Activated B cell treated with CpG ODN at 0.5 μM for 24 hours (primary cell): Measurements from ENCODE around the gene KDM6A. TPM values are rescaled to one million over a fixed set of nuclear protein-coding genes. Genes with fewer than 3 reads are reported as not detected.
A peak's percentile ranks its signal among the peaks of the same experiment; 100 is the strongest.

Experiments
- ATAC-seq: fragments of 200-7000 bp; cut with Tn5 transposase; one replicate; pipeline ENCODE4 v1.10.0; 2021; ENCODE audit warnings: low read depth, mild to moderate bottlenecking, moderate library complexity
- CTCF ChIA-PET: fragments of 350-600 bp; sonication (Branson Sonifier 250); formaldehyde crosslinking; loops from one replicate; lab custom pipeline; 2021; ENCODE audit warnings: antibody characterized with exemption; lab: Charles Lee
- POLR2A ChIA-PET: fragments of 350-600 bp; sonication (Branson Sonifier 250); formaldehyde crosslinking; loops from one replicate; lab custom pipeline; 2021; ENCODE audit warnings: antibody characterized with exemption; lab: Charles Lee
- DNase-seq: peaks from one replicate; pipeline ENCODE4 v3.0.0; 2022
- H3K27ac Mint-ChIP-seq: one replicate; pipeline ENCODE4 v1.8.0; 2020; ENCODE audit warnings: mixed read lengths
- H3K27me3 Mint-ChIP-seq: one replicate; pipeline ENCODE4 v1.8.0; 2021; ENCODE audit warnings: mixed read lengths
- H3K36me3 Mint-ChIP-seq: one replicate; pipeline ENCODE4 v1.8.0; 2021; ENCODE audit warnings: low read depth, mixed read lengths
- H3K4me1 Mint-ChIP-seq: one replicate; pipeline ENCODE4 v1.8.0; 2021; ENCODE audit warnings: mixed read lengths
- H3K4me3 Mint-ChIP-seq: one replicate; pipeline ENCODE4 v1.8.0; 2020; ENCODE audit warnings: mild to moderate bottlenecking, mixed read lengths
- H3K9me3 Mint-ChIP-seq: one replicate; pipeline ENCODE4 v1.8.0; 2020; ENCODE audit warnings: mixed read lengths
- CTCF ChIP-seq: fragments of 200-600 bp; IDR thresholded peaks from one replicate; pipeline ENCODE4 v1.8.0; 2022; ENCODE audit warnings: antibody characterized with exemption, mild to moderate bottlenecking
- intact Hi-C: fragments of 100-400 bp; cut with micrococcal nuclease; formaldehyde crosslinking; loops from one replicate; pipeline ENCODE4 v1.15.1; 2024
- total RNA-seq: library from RNA; stranded (reverse); gene quantifications from 2 replicates; pipeline ENCODE4 v1.2.3, GENCODE V29; 2022

Gene KDM6A
- total RNA-seq, 1 donor from 2014 or later: 36.0 TPM

- peaks cover 49% of the 10 kb centered on the region for H3K4me1 Mint-ChIP-seq
- intact Hi-C loops: no loop called here
- no peaks in the 10 kb centered on the region for H3K27me3 Mint-ChIP-seq
- no peak overlapping the region for H3K4me3 Mint-ChIP-seq
- POLR2A ChIA-PET: no interaction called here
- ATAC-seq (no peak), DNase-seq (no peak)
- peak overlapping the region; percentile 42 for H3K27ac Mint-ChIP-seq
- H3K9me3 Mint-ChIP-seq: no peaks in the 10 kb centered on the region
- CTCF ChIA-PET: no interaction called here
- TF ChIP-seq CTCF: no peak
- peaks cover 10% of the 10 kb centered on the region for H3K36me3 Mint-ChIP-seq
Measured at GRCh38 chrX:45001048-45001447, 128.1 kb downstream of the KDM6A start.

GRCh38 chrX:45003085-45003484, 130.1 kb downstream of the KDM6A start:
- intact Hi-C loops: no loop called here
- no peak for TF ChIP-seq CTCF
- CTCF ChIA-PET: no interaction called here
- H3K4me1 Mint-ChIP-seq: peaks cover 43% of the 10 kb centered on the region
- no peak for DNase-seq
- H3K27me3 Mint-ChIP-seq: no peaks in the 10 kb centered on the region
- H3K27ac Mint-ChIP-seq: no peak overlapping the region
- ATAC-seq: no peak
- H3K9me3 Mint-ChIP-seq: no peaks in the 10 kb centered on the region
- H3K36me3 Mint-ChIP-seq: peaks cover 13% of the 10 kb centered on the region
- H3K4me3 Mint-ChIP-seq: no peak overlapping the region
- POLR2A ChIA-PET: no interaction called here

- CTCF ChIA-PET: no interaction called here
- H3K27ac Mint-ChIP-seq: no peak overlapping the region
- ATAC-seq: no peak
- no peaks in the 10 kb centered on the region for H3K27me3 Mint-ChIP-seq
- no peak overlapping the region for H3K4me3 Mint-ChIP-seq
- DNase-seq: no peak
- no peak for TF ChIP-seq CTCF
- POLR2A ChIA-PET: no interaction called here
- no peaks in the 10 kb centered on the region for H3K9me3 Mint-ChIP-seq
- H3K4me1 Mint-ChIP-seq: peaks cover 21% of the 10 kb centered on the region
- intact Hi-C loops: no loop called here
- peaks cover 11% of the 10 kb centered on the region for H3K36me3 Mint-ChIP-seq
Measured at GRCh38 chrX:45006002-45006800, 133.2 kb downstream of the KDM6A start.

- DNase-seq (no peak), ATAC-seq (peak; percentile 40)
- H3K27me3 Mint-ChIP-seq: no peaks in the 10 kb centered on the region
- no peak for TF ChIP-seq CTCF
- peaks cover 14% of the 10 kb centered on the region for H3K4me1 Mint-ChIP-seq
- intact Hi-C loops: no loop called here
- no peaks in the 10 kb centered on the region for H3K9me3 Mint-ChIP-seq
- peak overlapping the region; percentile 12 for H3K27ac Mint-ChIP-seq
- peaks cover 11% of the 10 kb centered on the region for H3K36me3 Mint-ChIP-seq
- no peak overlapping the region for H3K4me3 Mint-ChIP-seq
- CTCF ChIA-PET: no interaction called here
- POLR2A ChIA-PET: no interaction called here
Measured at GRCh38 chrX:45007598-45007997, 134.6 kb downstream of the KDM6A start.

GRCh38 chrX:45009371-45010000, 136.5 kb downstream of the KDM6A start:
- intact Hi-C loops: no loop called here
- POLR2A ChIA-PET: no interaction called here
- H3K27ac Mint-ChIP-seq: no peak overlapping the region
- peaks cover 11% of the 10 kb centered on the region for H3K36me3 Mint-ChIP-seq
- no peak for ATAC-seq
- H3K9me3 Mint-ChIP-seq: no peaks in the 10 kb centered on the region
- H3K4me3 Mint-ChIP-seq: no peak overlapping the region
- DNase-seq: no peak
- peaks cover 21% of the 10 kb centered on the region for H3K4me1 Mint-ChIP-seq
- TF ChIP-seq CTCF: no peak
- no peaks in the 10 kb centered on the region for H3K27me3 Mint-ChIP-seq
- CTCF ChIA-PET: no interaction called here
